IMR-90 (cell line): ENCODE measurements around the gene STK36. TPM values are rescaled to one million over a fixed set of nuclear protein-coding genes. Genes with fewer than 3 reads are reported as not detected.

Source experiments
- ATAC-seq: fragments of 200-7000 bp; cut with Tn5 transposase; 2 replicates; pipeline ENCODE4 v1.9.1; 2020; ENCODE audit warnings: low read depth, mild to moderate bottlenecking, moderate library complexity
- BruUV-seq: library from RNA; stranded (reverse); fragments of 400-500 nt; replicated peaks from 2 replicates; lab custom pipeline; 2021; lab: Mats Ljungman, UMichigan
- CTCF ChIA-PET: fragments of 300-600 bp; formaldehyde crosslinking; extraction: SDS; loops from one replicate; lab custom pipeline; 2021; ENCODE audit warnings: antibody characterized with exemption; lab: Yijun Ruan, JAX
- POLR2A ChIA-PET: fragments of 300-600 bp; sonication (Branson Sonifier 250); formaldehyde crosslinking; loops from one replicate; lab custom pipeline; 2022; ENCODE audit warnings: antibody characterized with exemption; ENCODE audit not compliant: unreplicated experiment; lab: Charles Lee
- DNase-seq: peaks from one replicate; pipeline ENCODE4 v3.0.0; 2013
- H2AFZ ChIP-seq: replicated peaks from 2 replicates; pipeline ENCODE3; 2013; ENCODE audit warnings: low read length, mild to moderate bottlenecking; ENCODE audit not compliant: poor library complexity
- H2AK5ac ChIP-seq: 2 replicates; pipeline ENCODE4 v1.6.1; 2013; ENCODE audit warnings: low read depth, low read length, inconsistent platforms
- H2AK9ac ChIP-seq: replicated peaks from 2 replicates; pipeline ENCODE3; 2013; ENCODE audit warnings: mild to moderate bottlenecking, low read depth, low read length, moderate library complexity; ENCODE audit not compliant: poor library complexity
- H2BK120ac ChIP-seq: 2 replicates; pipeline ENCODE4 v1.6.1; 2013; ENCODE audit warnings: low read depth, low read length, inconsistent platforms
- H2BK15ac ChIP-seq: 3 replicates; pipeline ENCODE4 v1.6.1; 2013; ENCODE audit warnings: low read depth, low read length, inconsistent platforms
- H2BK20ac ChIP-seq: 2 replicates; pipeline ENCODE4 v1.6.1; 2013; ENCODE audit warnings: low read depth, mild to moderate bottlenecking, inconsistent platforms, low read length, moderate library complexity
- H2BK5ac ChIP-seq: 2 replicates; pipeline ENCODE4 v1.6.1; 2013; ENCODE audit warnings: mild to moderate bottlenecking, low read depth, low read length, inconsistent platforms; ENCODE audit not compliant: poor library complexity, severe bottlenecking
- H3K14ac ChIP-seq: replicated peaks from 2 replicates; pipeline ENCODE4 v1.6.1; 2013; ENCODE audit warnings: low read depth, low read length, inconsistent platforms
- H3K18ac ChIP-seq: 2 replicates; pipeline ENCODE4 v1.6.1; 2013; ENCODE audit warnings: low read depth, low read length, control low read depth
- H3K23ac ChIP-seq: 2 replicates; pipeline ENCODE4 v1.6.1; 2013; ENCODE audit warnings: low read depth, low read length, inconsistent platforms
- H3K27ac ChIP-seq: 2 replicates; pipeline ENCODE4 v1.5.1; 2013; ENCODE audit warnings: mild to moderate bottlenecking, control low read depth, low read length; ENCODE audit not compliant: insufficient read depth
- H3K27me3 ChIP-seq: 2 replicates; pipeline ENCODE4 v1.6.1; 2013; ENCODE audit warnings: low read length; ENCODE audit not compliant: control insufficient read depth, insufficient read depth
- H3K36me3 ChIP-seq: 2 replicates; pipeline ENCODE4 v1.6.1; 2013; ENCODE audit warnings: low read length, mixed read lengths; ENCODE audit not compliant: control insufficient read depth, insufficient read depth
- H3K4ac ChIP-seq: 2 replicates; pipeline ENCODE4 v1.6.1; 2013; ENCODE audit warnings: low read depth, low read length, inconsistent platforms
- H3K4me1 ChIP-seq: 2 replicates; pipeline ENCODE4 v1.6.1; 2013; ENCODE audit warnings: low read length, mixed read lengths; ENCODE audit not compliant: control insufficient read depth, insufficient read depth
- H3K4me2 ChIP-seq: 2 replicates; pipeline ENCODE4 v1.6.1; 2013; ENCODE audit warnings: low read depth, mild to moderate bottlenecking, control low read depth, low read length, moderate library complexity
- H3K4me3 ChIP-seq: 2 replicates; pipeline ENCODE4 v1.5.1; 2013; ENCODE audit warnings: low read depth, mild to moderate bottlenecking, control low read depth, low read length, moderate library complexity; ENCODE audit not compliant: insufficient read depth
- H3K56ac ChIP-seq: 2 replicates; pipeline ENCODE4 v1.6.1; 2013; ENCODE audit warnings: low read length, inconsistent platforms; ENCODE audit not compliant: insufficient read depth; ENCODE audit errors: extremely low read depth
- H3K79me1 ChIP-seq, 2 experiments: 2 replicates each; pipeline ENCODE4 v1.6.1; 2013; ENCODE audit warnings: low read length in 2 of 2, inconsistent platforms in 1 of 2, low read depth in 1 of 2
- H3K9ac ChIP-seq: 2 replicates; pipeline ENCODE4 v1.6.1; 2013; ENCODE audit warnings: low read depth, low read length, control low read depth
- H3K9me1 ChIP-seq: 2 replicates; pipeline ENCODE4 v1.6.1; 2013; ENCODE audit warnings: low read length, inconsistent platforms; ENCODE audit not compliant: insufficient read depth
- H3K9me3 ChIP-seq: 2 replicates; pipeline ENCODE4 v1.6.1; 2013; ENCODE audit warnings: low read length; ENCODE audit not compliant: control insufficient read depth, insufficient read depth
- H4K20me1 ChIP-seq: 2 replicates; pipeline ENCODE4 v1.6.1; 2013; ENCODE audit warnings: low read length, inconsistent platforms; ENCODE audit not compliant: insufficient read depth
- H4K5ac ChIP-seq: 2 replicates; pipeline ENCODE4 v1.6.1; 2013; ENCODE audit warnings: mild to moderate bottlenecking, low read depth, low read length, control low read depth
- H4K8ac ChIP-seq, 2 experiments: 2 replicates each; pipeline ENCODE4 v1.6.1; 2013; ENCODE audit warnings: low read depth in 2 of 2, low read length in 2 of 2, control low read depth in 1 of 2, inconsistent platforms in 1 of 2
- H4K91ac ChIP-seq: 2 replicates; pipeline ENCODE4 v1.6.1; 2013; ENCODE audit warnings: low read depth, low read length, inconsistent platforms; ENCODE audit not compliant: insufficient read depth
- BHLHE40 ChIP-seq: fragments of 150-350 bp; IDR thresholded peaks from 2 replicates; pipeline ENCODE4 v1.6.1; 2016; ENCODE audit warnings: mild to moderate bottlenecking, low read depth, low read length
- CEBPB ChIP-seq: IDR thresholded peaks from 2 replicates; pipeline ENCODE4 v1.6.1; 2012; ENCODE audit warnings: low read depth, low read length, improper control_type of control experiment
- CHD1 ChIP-seq: IDR thresholded peaks from 2 replicates; pipeline ENCODE4 v1.6.1; 2012; ENCODE audit warnings: low read depth, low read length, improper control_type of control experiment
- ELK1 ChIP-seq: fragments of 150-350 bp; IDR thresholded peaks from 2 replicates; pipeline ENCODE4 v1.6.1; 2016; ENCODE audit warnings: low read depth, mild to moderate bottlenecking, low read length, moderate library complexity, borderline replicate concordance
- FOS ChIP-seq: fragments of 150-350 bp; IDR thresholded peaks from 2 replicates; pipeline ENCODE4 v1.6.1; 2016; ENCODE audit warnings: low read depth, low read length
- MAFK ChIP-seq: IDR thresholded peaks from 2 replicates; pipeline ENCODE4 v1.6.1; 2012; ENCODE audit warnings: low read depth, low read length, improper control_type of control experiment
- MAZ ChIP-seq: IDR thresholded peaks from 2 replicates; pipeline ENCODE4 v1.6.1; 2012; ENCODE audit warnings: low read depth, mild to moderate bottlenecking, low read length, improper control_type of control experiment, moderate library complexity, borderline replicate concordance
- MXI1 ChIP-seq: IDR thresholded peaks from 2 replicates; pipeline ENCODE4 v1.6.1; 2012; ENCODE audit warnings: low read depth, mild to moderate bottlenecking, low read length, moderate library complexity, borderline replicate concordance
- NFE2L2 ChIP-seq: fragments of 150-350 bp; IDR thresholded peaks from 2 replicates; pipeline ENCODE4 v1.6.1; 2016; ENCODE audit warnings: low read depth, mild to moderate bottlenecking, low read length
- POLR2A ChIP-seq: IDR thresholded peaks from 2 replicates; pipeline ENCODE4 v1.6.1; 2012; ENCODE audit warnings: mild to moderate bottlenecking, low read depth, low read length
- RAD21 ChIP-seq: IDR thresholded peaks from 2 replicates; pipeline ENCODE4 v1.6.1; 2012; ENCODE audit warnings: low read length, improper control_type of control experiment
- RCOR1 ChIP-seq: IDR thresholded peaks from 2 replicates; pipeline ENCODE4 v1.6.1; 2012; ENCODE audit warnings: mild to moderate bottlenecking, low read length, improper control_type of control experiment; ENCODE audit not compliant: insufficient replicate concordance
- RFX5 ChIP-seq: IDR thresholded peaks from 2 replicates; pipeline ENCODE4 v1.8.0; 2012; ENCODE audit warnings: low read depth, mild to moderate bottlenecking, low read length, moderate library complexity
- SMC3 ChIP-seq: fragments of 150-350 bp; IDR thresholded peaks from 2 replicates; pipeline ENCODE4 v1.6.1; 2016; ENCODE audit warnings: low read depth, mild to moderate bottlenecking, antibody characterized with exemption, low read length, moderate library complexity
- WGBS, 2 experiments: methylation state at CpG; one replicate each; pipeline versions ENCODE4 v1.1.5 to v1.1.7; 2013; ENCODE audit warnings: missing lambda C conversion rate in 2 of 2; ENCODE audit not compliant: insufficient read length in 1 of 2; ENCODE audit errors: extremely low coverage in 2 of 2; 5-methylcytosine and 5-hydroxymethylcytosine counted together
- dilution Hi-C: fragments of 300-500 bp; cut with HindIII; formaldehyde crosslinking; loops from one replicate; pipeline ENCODE4 v1.14.3; 2018; ENCODE audit warnings: low sequenced_read_pairs; ENCODE audit not compliant: unreplicated experiment
- in situ Hi-C: fragments of 300-500 bp; cut with MboI; formaldehyde crosslinking; loops from 3 replicates; pipeline ENCODE4 v1.14.3; 2019; ENCODE audit warnings: low sequenced_read_pairs, inconsistent platforms, mixed read lengths
- intact Hi-C: fragments of 100-400 bp; cut with micrococcal nuclease; formaldehyde crosslinking; loops from 2 replicates; pipeline ENCODE4 v1.10.0; 2022
- polyA plus RNA-seq, 3 experiments: library from polyadenylated mRNA; depleted of rRNA; stranded (reverse); fragments of >200 nt; gene quantifications; 2 replicates each; pipeline ENCODE4 v1.2.3, GENCODE V29; 2012; ENCODE audit warnings: low replicate concordance in 1 of 3
- total RNA-seq: library from RNA; depleted of rRNA; stranded (reverse); fragments of >200 nt; gene quantifications from 2 replicates; pipeline ENCODE4 v1.2.3, GENCODE V29; 2012
- TF ChIP-seq, protein P1 (sequence below): fragments of 150-350 bp; IDR thresholded peaks from 2 replicates; pipeline ENCODE4 v1.6.1; 2017; ENCODE audit warnings: mild to moderate bottlenecking, antibody characterized with exemption, low read length, low read depth
- TF ChIP-seq, protein P2 (sequence below): conservative IDR thresholded peaks from 2 replicates; pipeline ENCODE4 v1.5.1; 2012; ENCODE audit warnings: mild to moderate bottlenecking, low read depth, low read length, improper control_type of control experiment

STK36 gene
- total and polyA plus RNA-seq, 2 of the 4 experiments (the other 2 are of a cell fraction): 17.6 to 44.5 TPM

DNA sequence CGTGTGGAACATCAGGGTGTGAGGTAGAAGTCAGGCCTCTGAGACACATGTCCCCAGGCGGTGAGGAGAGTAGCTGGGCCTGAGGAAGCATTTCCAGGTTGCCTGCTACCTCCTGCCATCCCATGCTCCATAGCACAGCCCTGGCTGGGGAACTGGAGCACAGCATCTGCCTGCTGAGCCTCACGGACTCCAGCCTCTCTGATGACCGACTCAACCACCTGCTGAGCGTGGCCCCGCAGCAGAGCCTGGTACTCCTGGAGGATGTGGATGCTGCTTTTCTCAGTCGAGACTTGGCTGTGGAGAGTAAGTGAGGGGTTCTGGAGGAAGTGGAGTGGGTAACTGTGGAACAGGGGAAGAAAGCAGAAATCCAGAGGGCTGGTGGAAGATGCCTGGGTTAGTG is 9.5 kb upstream of the STK36 start:
- Histone ChIP-seq H2AFZ (no peak overlapping the region), H3K23ac (no peak overlapping the region), H4K8ac (no peak overlapping the region), H3K36me3 (peaks cover 50% of the 10 kb centered on the region), H3K56ac (no peak overlapping the region), H4K20me1 (no peaks in the 10 kb centered on the region), H3K4me3 (no peak overlapping the region), H3K14ac (no peak overlapping the region), H2BK5ac (no peak overlapping the region), H2BK20ac (no peak overlapping the region), H3K18ac (no peak overlapping the region), H2AK9ac (no peak overlapping the region), H3K9ac (no peak overlapping the region), H3K9me3 (no peaks in the 10 kb centered on the region), H3K9me1 (peaks cover 8% of the 10 kb centered on the region; the same call in 1 of the 2 replicates), H3K4me1 (peaks cover 3% of the 10 kb centered on the region; the same call in 1 of the 2 replicates), H4K5ac (no peak overlapping the region), H3K4me2 (no peak overlapping the region), H3K27me3 (no peaks in the 10 kb centered on the region), H3K4ac (no peak overlapping the region), H2BK15ac (no peak overlapping the region), H3K27ac (no peak overlapping the region), H4K91ac (no peak overlapping the region), H3K79me1 (peaks cover 30 to 35% of the 10 kb centered on the region in 2 experiments), H2AK5ac (no peak overlapping the region), H2BK120ac (no peak overlapping the region)
- dilution Hi-C loops (no loop called here), intact Hi-C loops (no loop called here), in situ Hi-C loops (no loop called here)
- no TSS peak for BruUV-seq
- TF ChIP-seq RCOR1 (no peak), CEBPB (no peak), ELK1 (no peak), NFE2L2 (no peak), RFX5 (no peak), MAZ (no peak), SMC3 (no peak), POLR2A (no peak), MAFK (no peak), RAD21 (no peak), FOS (no peak), BHLHE40 (no peak), CHD1 (no peak), MXI1 (no peak)
- TF ChIP-seq, protein P1, sequence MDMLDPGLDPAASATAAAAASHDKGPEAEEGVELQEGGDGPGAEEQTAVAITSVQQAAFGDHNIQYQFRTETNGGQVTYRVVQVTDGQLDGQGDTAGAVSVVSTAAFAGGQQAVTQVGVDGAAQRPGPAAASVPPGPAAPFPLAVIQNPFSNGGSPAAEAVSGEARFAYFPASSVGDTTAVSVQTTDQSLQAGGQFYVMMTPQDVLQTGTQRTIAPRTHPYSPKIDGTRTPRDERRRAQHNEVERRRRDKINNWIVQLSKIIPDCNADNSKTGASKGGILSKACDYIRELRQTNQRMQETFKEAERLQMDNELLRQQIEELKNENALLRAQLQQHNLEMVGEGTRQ: no peak
- TF ChIP-seq, protein P2, sequence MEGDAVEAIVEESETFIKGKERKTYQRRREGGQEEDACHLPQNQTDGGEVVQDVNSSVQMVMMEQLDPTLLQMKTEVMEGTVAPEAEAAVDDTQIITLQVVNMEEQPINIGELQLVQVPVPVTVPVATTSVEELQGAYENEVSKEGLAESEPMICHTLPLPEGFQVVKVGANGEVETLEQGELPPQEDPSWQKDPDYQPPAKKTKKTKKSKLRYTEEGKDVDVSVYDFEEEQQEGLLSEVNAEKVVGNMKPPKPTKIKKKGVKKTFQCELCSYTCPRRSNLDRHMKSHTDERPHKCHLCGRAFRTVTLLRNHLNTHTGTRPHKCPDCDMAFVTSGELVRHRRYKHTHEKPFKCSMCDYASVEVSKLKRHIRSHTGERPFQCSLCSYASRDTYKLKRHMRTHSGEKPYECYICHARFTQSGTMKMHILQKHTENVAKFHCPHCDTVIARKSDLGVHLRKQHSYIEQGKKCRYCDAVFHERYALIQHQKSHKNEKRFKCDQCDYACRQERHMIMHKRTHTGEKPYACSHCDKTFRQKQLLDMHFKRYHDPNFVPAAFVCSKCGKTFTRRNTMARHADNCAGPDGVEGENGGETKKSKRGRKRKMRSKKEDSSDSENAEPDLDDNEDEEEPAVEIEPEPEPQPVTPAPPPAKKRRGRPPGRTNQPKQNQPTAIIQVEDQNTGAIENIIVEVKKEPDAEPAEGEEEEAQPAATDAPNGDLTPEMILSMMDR: no peak
- DNase-seq (no peak), ATAC-seq (no peak)
- 88% methylated on average over 5 of the region's 7 CpGs; no CpG with 5 or more reads in 1 of the 2 experiments for WGBS, 2 experiments
- CTCF ChIA-PET: no interaction called here
- POLR2A ChIA-PET: interaction anchor here (0.6 kb wide), 1 partner anchor 60 kb away, joined by 8 read pairs; no protein-coding TSS in a partner anchor
